Measurements from ENCODE around the gene TTI1. TPM values are rescaled to one million over a fixed set of nuclear protein-coding genes. Genes with fewer than 3 reads are reported as not detected.

Gene TTI1
- total RNA-seq, 1 experiment from 2014 or later: 26.6 TPM

DNA sequence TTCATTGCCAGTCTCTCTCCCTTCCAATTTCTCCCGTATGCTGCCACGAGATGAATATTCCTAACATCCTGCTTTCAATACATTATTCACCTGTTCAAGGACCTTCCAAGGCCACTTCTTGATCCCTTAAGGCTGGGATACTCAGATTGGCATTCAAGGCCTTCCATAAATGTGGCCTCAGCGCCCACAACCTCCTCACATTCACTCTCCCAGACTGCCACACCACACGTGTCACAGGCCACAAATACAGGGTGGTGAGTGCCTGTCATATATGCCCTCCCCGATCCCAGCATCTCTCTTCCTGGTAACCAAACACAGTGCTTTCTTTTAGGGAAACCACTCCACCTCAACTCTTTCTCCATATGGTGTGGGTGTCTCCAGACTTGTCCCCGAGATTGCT lies 55.5 kb downstream of the TTI1 start:
- in situ Hi-C loops (cut with HindIII; ENCODE audit: low pct_unique_long_range_greater_than_20kb, low sequenced_read_pairs): no loop called here
- no TSS peak for BruUV-seq (replicated peaks)
- POLR2A ChIA-PET: interaction anchor here (0.6 kb wide), 1 partner anchor 75 kb away, joined by 7 read pairs; no protein-coding TSS in a partner anchor

DNA sequence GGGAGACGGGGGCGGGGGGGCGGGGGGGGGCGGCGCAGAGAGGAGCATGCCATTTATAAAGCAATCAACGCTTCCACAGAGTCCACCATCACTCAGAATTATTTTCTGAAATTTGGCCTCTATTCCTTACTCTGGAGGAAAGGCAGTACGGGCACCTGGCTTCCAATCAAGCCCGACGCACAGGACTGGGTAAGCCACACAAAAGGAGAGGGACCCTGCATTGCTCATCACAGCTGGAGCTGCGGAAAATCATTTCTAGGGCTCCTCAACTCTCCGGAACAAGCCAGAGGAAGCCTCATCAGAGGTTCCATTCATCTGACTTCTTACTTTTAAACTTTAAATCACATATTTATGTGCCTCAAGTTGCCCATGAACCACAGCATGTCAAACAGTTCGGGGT lies 55.9 kb downstream of the TTI1 start:
- in situ Hi-C loops (cut with HindIII; ENCODE audit: low pct_unique_long_range_greater_than_20kb, low sequenced_read_pairs): no loop called here
- no peaks in the 10 kb centered on the region for H3K27me3 ChIP-seq (ENCODE audit: control insufficient read depth, insufficient read depth, low read length)
- intact Hi-C loops (cut with micrococcal nuclease; ENCODE audit: unreplicated experiment): no loop called here
- ChIA-PET POLR2A (no interaction called here), CTCF (no interaction called here)
- no peaks in the 10 kb centered on the region for H3K9me3 ChIP-seq (ENCODE audit: control insufficient read depth, insufficient read depth, low read depth, low read length)
- H3K27ac ChIP-seq (ENCODE audit: low read length): no peak overlapping the region
- DNase-seq (ENCODE audit: low read depth, low spot score) (no peak), ATAC-seq (no peak)
- H3K4me1 ChIP-seq (ENCODE audit: control insufficient read depth, insufficient read depth, low read length): no peaks in the 10 kb centered on the region
- no peaks in the 10 kb centered on the region for H3K36me3 ChIP-seq (ENCODE audit: control insufficient read depth, insufficient read depth, low read length)
- no TSS peak for BruUV-seq (replicated peaks)
- no peak overlapping the region for H3K4me3 ChIP-seq (ENCODE audit: low read depth in 2 of 2, low read length in 2 of 2)
- TF ChIP-seq SIN3A (IDR thresholded peaks at IDR 0.05; ENCODE audit: borderline replicate concordance, insufficient read depth, low read depth, low read length): no peak
- TF ChIP-seq, protein P1, sequence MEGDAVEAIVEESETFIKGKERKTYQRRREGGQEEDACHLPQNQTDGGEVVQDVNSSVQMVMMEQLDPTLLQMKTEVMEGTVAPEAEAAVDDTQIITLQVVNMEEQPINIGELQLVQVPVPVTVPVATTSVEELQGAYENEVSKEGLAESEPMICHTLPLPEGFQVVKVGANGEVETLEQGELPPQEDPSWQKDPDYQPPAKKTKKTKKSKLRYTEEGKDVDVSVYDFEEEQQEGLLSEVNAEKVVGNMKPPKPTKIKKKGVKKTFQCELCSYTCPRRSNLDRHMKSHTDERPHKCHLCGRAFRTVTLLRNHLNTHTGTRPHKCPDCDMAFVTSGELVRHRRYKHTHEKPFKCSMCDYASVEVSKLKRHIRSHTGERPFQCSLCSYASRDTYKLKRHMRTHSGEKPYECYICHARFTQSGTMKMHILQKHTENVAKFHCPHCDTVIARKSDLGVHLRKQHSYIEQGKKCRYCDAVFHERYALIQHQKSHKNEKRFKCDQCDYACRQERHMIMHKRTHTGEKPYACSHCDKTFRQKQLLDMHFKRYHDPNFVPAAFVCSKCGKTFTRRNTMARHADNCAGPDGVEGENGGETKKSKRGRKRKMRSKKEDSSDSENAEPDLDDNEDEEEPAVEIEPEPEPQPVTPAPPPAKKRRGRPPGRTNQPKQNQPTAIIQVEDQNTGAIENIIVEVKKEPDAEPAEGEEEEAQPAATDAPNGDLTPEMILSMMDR (IDR thresholded peaks at IDR 0.05): no peak
- no peak for TF ChIP-seq TCF7L2 (IDR thresholded peaks at IDR 0.05; ENCODE audit: low read depth, low read length)
- TF ChIP-seq, protein P2, sequence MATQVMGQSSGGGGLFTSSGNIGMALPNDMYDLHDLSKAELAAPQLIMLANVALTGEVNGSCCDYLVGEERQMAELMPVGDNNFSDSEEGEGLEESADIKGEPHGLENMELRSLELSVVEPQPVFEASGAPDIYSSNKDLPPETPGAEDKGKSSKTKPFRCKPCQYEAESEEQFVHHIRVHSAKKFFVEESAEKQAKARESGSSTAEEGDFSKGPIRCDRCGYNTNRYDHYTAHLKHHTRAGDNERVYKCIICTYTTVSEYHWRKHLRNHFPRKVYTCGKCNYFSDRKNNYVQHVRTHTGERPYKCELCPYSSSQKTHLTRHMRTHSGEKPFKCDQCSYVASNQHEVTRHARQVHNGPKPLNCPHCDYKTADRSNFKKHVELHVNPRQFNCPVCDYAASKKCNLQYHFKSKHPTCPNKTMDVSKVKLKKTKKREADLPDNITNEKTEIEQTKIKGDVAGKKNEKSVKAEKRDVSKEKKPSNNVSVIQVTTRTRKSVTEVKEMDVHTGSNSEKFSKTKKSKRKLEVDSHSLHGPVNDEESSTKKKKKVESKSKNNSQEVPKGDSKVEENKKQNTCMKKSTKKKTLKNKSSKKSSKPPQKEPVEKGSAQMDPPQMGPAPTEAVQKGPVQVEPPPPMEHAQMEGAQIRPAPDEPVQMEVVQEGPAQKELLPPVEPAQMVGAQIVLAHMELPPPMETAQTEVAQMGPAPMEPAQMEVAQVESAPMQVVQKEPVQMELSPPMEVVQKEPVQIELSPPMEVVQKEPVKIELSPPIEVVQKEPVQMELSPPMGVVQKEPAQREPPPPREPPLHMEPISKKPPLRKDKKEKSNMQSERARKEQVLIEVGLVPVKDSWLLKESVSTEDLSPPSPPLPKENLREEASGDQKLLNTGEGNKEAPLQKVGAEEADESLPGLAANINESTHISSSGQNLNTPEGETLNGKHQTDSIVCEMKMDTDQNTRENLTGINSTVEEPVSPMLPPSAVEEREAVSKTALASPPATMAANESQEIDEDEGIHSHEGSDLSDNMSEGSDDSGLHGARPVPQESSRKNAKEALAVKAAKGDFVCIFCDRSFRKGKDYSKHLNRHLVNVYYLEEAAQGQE (IDR thresholded peaks at IDR 0.05; ENCODE audit: insufficient read depth in 1 of 2, low read depth in 2 of 2, low read length in 1 of 2): no peak
- TF ChIP-seq POLR2AphosphoS5 (IDR thresholded peaks at IDR 0.05; ENCODE audit: low read depth, low read length): no peak

More for the DNA sequence above, 55.5 kb downstream of the TTI1 start:
- Histone ChIP-seq H3K9me3 (ENCODE audit: control insufficient read depth, insufficient read depth, low read depth, low read length) (no peaks in the 10 kb centered on the region), H3K4me3 (ENCODE audit: low read depth in 2 of 2, low read length in 2 of 2) (no peak overlapping the region), H3K4me1 (ENCODE audit: control insufficient read depth, insufficient read depth, low read length) (no peaks in the 10 kb centered on the region), H3K27ac (ENCODE audit: low read length) (no peak overlapping the region), H3K27me3 (ENCODE audit: control insufficient read depth, insufficient read depth, low read length) (no peaks in the 10 kb centered on the region), H3K36me3 (ENCODE audit: control insufficient read depth, insufficient read depth, low read length) (no peaks in the 10 kb centered on the region)
- no peak for DNase-seq (ENCODE audit: low read depth, low spot score)
- intact Hi-C loops (cut with micrococcal nuclease; ENCODE audit: unreplicated experiment): no loop called here
- CTCF ChIA-PET: interaction anchor here (0.6 to 0.7 kb wide), 2 partner anchors 41 to 784 kb away, joined by 3 read pairs; no protein-coding TSS in a partner anchor
- TF ChIP-seq TCF7L2 (IDR thresholded peaks at IDR 0.05; ENCODE audit: low read depth, low read length) (no peak), POLR2AphosphoS5 (IDR thresholded peaks at IDR 0.05; ENCODE audit: low read depth, low read length) (no peak), SIN3A (IDR thresholded peaks at IDR 0.05; ENCODE audit: borderline replicate concordance, insufficient read depth, low read depth, low read length) (no peak)
- TF ChIP-seq, protein P2 (IDR thresholded peaks at IDR 0.05; ENCODE audit: insufficient read depth in 1 of 2, low read depth in 2 of 2, low read length in 1 of 2): no peak
- TF ChIP-seq, protein P1 (IDR thresholded peaks at IDR 0.05): no peak
- no peak for ATAC-seq

All from Panc1 (cell line).